Trophoblast cell (in vitro differentiated cells and primary cell): Measurements from ENCODE around the gene CACNA2D2.

Experiments
- DNase-seq, 2 donors: peaks; one replicate each; pipeline ENCODE4 v3.0.0-alpha.2; 2016
- H2AFZ ChIP-seq: 2 replicates; pipeline ENCODE4 v1.6.1; 2013; ENCODE audit warnings: low read length, moderate library complexity, mild to moderate bottlenecking; ENCODE audit not compliant: insufficient read depth, poor library complexity
- H2AK5ac ChIP-seq: 2 replicates; pipeline ENCODE4 v1.6.1; 2013; ENCODE audit warnings: mild to moderate bottlenecking, low read length
- H2BK120ac ChIP-seq: 2 replicates; pipeline ENCODE4 v1.6.1; 2013; ENCODE audit warnings: low read length, mild to moderate bottlenecking, moderate library complexity; ENCODE audit not compliant: insufficient read depth, poor library complexity
- H2BK12ac ChIP-seq: 2 replicates; pipeline ENCODE4 v1.6.1; 2013; ENCODE audit warnings: mild to moderate bottlenecking, low read length, moderate library complexity
- H2BK5ac ChIP-seq: 2 replicates; pipeline ENCODE4 v1.6.1; 2013; ENCODE audit warnings: low read length, low read depth, moderate library complexity, mild to moderate bottlenecking; ENCODE audit not compliant: poor library complexity
- H3K14ac ChIP-seq: 2 replicates; pipeline ENCODE4 v1.6.1; 2013; ENCODE audit warnings: mild to moderate bottlenecking, low read length
- H3K18ac ChIP-seq: 2 replicates; pipeline ENCODE4 v1.6.1; 2013; ENCODE audit warnings: mild to moderate bottlenecking, low read length
- H3K23ac ChIP-seq: 2 replicates; pipeline ENCODE4 v1.6.1; 2013; ENCODE audit warnings: low read length
- H3K27ac ChIP-seq: 2 replicates; pipeline ENCODE4 v1.5.1; 2013; ENCODE audit warnings: low read depth, mild to moderate bottlenecking, inconsistent platforms, low read length, moderate library complexity
- H3K27me3 ChIP-seq: 2 replicates; pipeline ENCODE4 v1.6.1; 2013; ENCODE audit warnings: inconsistent platforms, mild to moderate bottlenecking, low read length, moderate library complexity; ENCODE audit not compliant: insufficient read depth
- H3K36me3 ChIP-seq, 2 experiments: 1 replicate in 1 of 2; 2 replicates in 1 of 2; pipeline ENCODE4 v1.6.1; 2013; ENCODE audit warnings: low read length in 2 of 2, mild to moderate bottlenecking in 2 of 2, moderate library complexity in 1 of 2; ENCODE audit not compliant: insufficient read depth in 2 of 2, control insufficient read depth in 1 of 2
- H3K4ac ChIP-seq: 2 replicates; pipeline ENCODE4 v1.6.1; 2013; ENCODE audit warnings: low read depth, mild to moderate bottlenecking, low read length, moderate library complexity
- H3K4me1 ChIP-seq, 2 experiments: 1 replicate in 1 of 2; 2 replicates in 1 of 2; pipeline ENCODE4 v1.6.1; 2013; ENCODE audit warnings: low read length in 2 of 2, mild to moderate bottlenecking in 2 of 2, moderate library complexity in 1 of 2; ENCODE audit not compliant: insufficient read depth in 2 of 2, control insufficient read depth in 1 of 2
- H3K4me2 ChIP-seq: 2 replicates; pipeline ENCODE4 v1.6.1; 2013; ENCODE audit warnings: inconsistent platforms, mild to moderate bottlenecking, low read length, moderate library complexity
- H3K4me3 ChIP-seq: 2 replicates; pipeline ENCODE4 v1.5.1; 2013; ENCODE audit warnings: mild to moderate bottlenecking, low read depth, low read length, inconsistent platforms
- H3K79me1 ChIP-seq: one replicate; pipeline ENCODE4 v1.6.1; 2013; ENCODE audit warnings: low read length
- H3K79me2 ChIP-seq: 2 replicates; pipeline ENCODE4 v1.6.1; 2013; ENCODE audit warnings: low read length, mild to moderate bottlenecking; ENCODE audit not compliant: control insufficient read depth, insufficient read depth, poor library complexity
- H3K9ac ChIP-seq: 2 replicates; pipeline ENCODE4 v1.6.1; 2013; ENCODE audit warnings: mild to moderate bottlenecking, low read length
- H3K9me3 ChIP-seq: 2 replicates; pipeline ENCODE4 v1.6.1; 2013; ENCODE audit warnings: low read depth, mild to moderate bottlenecking, control low read depth, inconsistent platforms, low read length; ENCODE audit not compliant: insufficient read depth
- H4K12ac ChIP-seq: 2 replicates; pipeline ENCODE4 v1.6.1; 2013; ENCODE audit warnings: low read depth, mild to moderate bottlenecking, low read length, moderate library complexity
- H4K8ac ChIP-seq: 2 replicates; pipeline ENCODE4 v1.6.1; 2013; ENCODE audit warnings: low read depth, mild to moderate bottlenecking, low read length, moderate library complexity
- H4K91ac ChIP-seq: one replicate; pipeline ENCODE4 v1.6.1; 2013; ENCODE audit warnings: low read depth, mild to moderate bottlenecking, low read length, moderate library complexity
- WGBS: extraction: QIAGEN DNeasy Blood & Tissue Kit; methylation state at CpG from one replicate; pipeline ENCODE4 v1.1.7; 2013; ENCODE audit warnings: missing lambda C conversion rate; ENCODE audit not compliant: insufficient read length, insufficient coverage; ENCODE audit errors: extremely low coverage; 5-methylcytosine and 5-hydroxymethylcytosine counted together

CACNA2D2 gene

GRCh38 chr3:50378024-50378423 lies 125.4 kb downstream of the CACNA2D2 start:
- Histone ChIP-seq H2BK12ac (no peak overlapping the region), H3K4ac (no peak overlapping the region), H3K9ac (no peak overlapping the region), H2BK120ac (no peak overlapping the region), H4K12ac (no peak overlapping the region), H2BK5ac (no peak overlapping the region), H3K36me3 (no peaks in the 10 kb centered on the region), H3K4me2 (no peak overlapping the region), H4K91ac (no peak overlapping the region), H2AK5ac (no peak overlapping the region), H3K27ac (no peak overlapping the region), H3K4me3 (no peak overlapping the region), H3K27me3 (no peaks in the 10 kb centered on the region), H3K79me2 (no peaks in the 10 kb centered on the region), H3K14ac (no peak overlapping the region), H2AFZ (no peak overlapping the region), H3K9me3 (peaks cover 4% of the 10 kb centered on the region), H3K18ac (no peak overlapping the region), H3K79me1 (no peaks in the 10 kb centered on the region), H4K8ac (no peak overlapping the region), H3K23ac (no peak overlapping the region), H3K4me1 (no peaks in the 10 kb centered on the region)
- no peak for DNase-seq
- no CpG with 5 or more reads among the region's 6 CpGs for WGBS

- Histone ChIP-seq H3K14ac (no peak overlapping the region), H3K36me3 (no peaks in the 10 kb centered on the region), H3K4me3 (no peak overlapping the region), H2BK120ac (no peak overlapping the region), H2AFZ (no peak overlapping the region), H3K79me1 (no peaks in the 10 kb centered on the region), H3K9ac (no peak overlapping the region), H3K9me3 (peaks cover 4% of the 10 kb centered on the region), H3K27me3 (no peaks in the 10 kb centered on the region), H2BK5ac (no peak overlapping the region), H3K18ac (no peak overlapping the region), H4K12ac (no peak overlapping the region), H2BK12ac (no peak overlapping the region), H4K8ac (no peak overlapping the region), H3K4ac (no peak overlapping the region), H3K79me2 (no peaks in the 10 kb centered on the region), H3K4me1 (no peaks in the 10 kb centered on the region), H2AK5ac (no peak overlapping the region), H3K27ac (no peak overlapping the region), H4K91ac (no peak overlapping the region), H3K23ac (no peak overlapping the region), H3K4me2 (no peak overlapping the region)
- WGBS, result no CpG with 5 or more reads among the region's 7 CpGs
- no peak for DNase-seq
Observed at GRCh38 chr3:50375258-50375931, 128.0 kb downstream of the CACNA2D2 start.

GRCh38 chr3:50374363-50375257 lies 128.8 kb downstream of the CACNA2D2 start:
- H3K14ac ChIP-seq, result no peak overlapping the region
- H3K18ac ChIP-seq, result no peak overlapping the region
- no peak overlapping the region for H3K27ac ChIP-seq
- no peak overlapping the region for H4K8ac ChIP-seq
- no CpG with 5 or more reads among the region's 22 CpGs for WGBS
- H3K23ac ChIP-seq, result no peak overlapping the region
- no peak overlapping the region for H2BK12ac ChIP-seq
- H2BK120ac ChIP-seq, result no peak overlapping the region
- H3K27me3 ChIP-seq, result no peaks in the 10 kb centered on the region
- peaks cover 4% of the 10 kb centered on the region for H3K9me3 ChIP-seq
- no peaks in the 10 kb centered on the region for H3K79me1 ChIP-seq
- H2AFZ ChIP-seq, result no peak overlapping the region
- H3K9ac ChIP-seq, result no peak overlapping the region
- no peak for DNase-seq
- H3K4me1 ChIP-seq, result no peaks in the 10 kb centered on the region
- H3K4me3 ChIP-seq, result no peak overlapping the region
- H2BK5ac ChIP-seq, result no peak overlapping the region
- H3K4me2 ChIP-seq, result no peak overlapping the region
- H4K12ac ChIP-seq, result no peak overlapping the region
- H3K79me2 ChIP-seq, result no peaks in the 10 kb centered on the region
- no peak overlapping the region for H4K91ac ChIP-seq
- no peak overlapping the region for H3K4ac ChIP-seq
- H2AK5ac ChIP-seq, result no peak overlapping the region
- no peaks in the 10 kb centered on the region for H3K36me3 ChIP-seq

GRCh38 chr3:50373146-50374051 lies 130.0 kb downstream of the CACNA2D2 start:
- Histone ChIP-seq H3K18ac (no peak overlapping the region), H3K79me1 (no peaks in the 10 kb centered on the region), H2BK12ac (no peak overlapping the region), H3K79me2 (no peaks in the 10 kb centered on the region), H2BK120ac (no peak overlapping the region), H3K4ac (no peak overlapping the region), H3K36me3 (no peaks in the 10 kb centered on the region), H3K27ac (no peak overlapping the region), H3K23ac (no peak overlapping the region), H3K9ac (no peak overlapping the region), H3K9me3 (peaks cover 4% of the 10 kb centered on the region), H2AK5ac (no peak overlapping the region), H2AFZ (no peak overlapping the region), H2BK5ac (no peak overlapping the region), H3K4me3 (no peak overlapping the region), H4K91ac (no peak overlapping the region), H4K8ac (no peak overlapping the region), H3K4me2 (no peak overlapping the region), H3K27me3 (no peaks in the 10 kb centered on the region), H4K12ac (no peak overlapping the region), H3K14ac (no peak overlapping the region), H3K4me1 (no peaks in the 10 kb centered on the region)
- WGBS, result 100% methylated on average over 1 of the region's 12 CpGs
- DNase-seq, result no peak
